GM10248 (cell line): ENCODE measurements around the gene MLIP.

Source experiments
- CTCF ChIA-PET: fragments of 300-600 bp; sonication (Branson Sonifier 250); formaldehyde crosslinking; extraction: SDS; loops from one replicate; lab custom pipeline; 2021; ENCODE audit warnings: antibody characterized with exemption; lab: Yijun Ruan, JAX
- POLR2A ChIA-PET: fragments of 350-650 bp; sonication (Branson Sonifier 250); formaldehyde crosslinking; extraction: SDS; loops from one replicate; lab custom pipeline; 2020; ENCODE audit warnings: antibody characterized with exemption; lab: Yijun Ruan, JAX
- DNase-seq: peaks from one replicate; pipeline ENCODE4 v3.0.0; 2012; ENCODE audit errors: extremely low spot score
- CTCF ChIP-seq: IDR thresholded peaks from 2 replicates; pipeline ENCODE4 v1.5.1; 2012; ENCODE audit warnings: mild to moderate bottlenecking, low read depth; ENCODE audit errors: extremely low read depth, missing control alignments, control extremely low read depth

The MLIP gene

GRCh38 chr6:54288474-54288873 is 177.2 kb downstream of the MLIP start:
- TF ChIP-seq CTCF, result no peak
- ChIA-PET CTCF (no interaction called here), POLR2A (no interaction called here)
- DNase-seq, result no peak

GRCh38 chr6:54289426-54289825 is 178.2 kb downstream of the MLIP start:
- ChIA-PET POLR2A (no interaction called here), CTCF (no interaction called here)
- DNase-seq, result no peak
- no peak for TF ChIP-seq CTCF

- no peak for TF ChIP-seq CTCF
- no peak for DNase-seq
- ChIA-PET POLR2A (no interaction called here), CTCF (interaction anchor here (2.0 kb wide), 1 partner anchor 11 kb away, joined by 6 read pairs; no protein-coding TSS in a partner anchor)
Measured at GRCh38 chr6:54291146-54291545, 179.9 kb downstream of the MLIP start.

GRCh38 chr6:54291738-54292137 is 180.5 kb downstream of the MLIP start:
- DNase-seq, result peak; percentile 32
- no peak for TF ChIP-seq CTCF
- CTCF ChIA-PET, result interaction anchor here (2.0 kb wide), 1 partner anchor 10 kb away, joined by 6 read pairs; no protein-coding TSS in a partner anchor
- POLR2A ChIA-PET, result no interaction called here

GRCh38 chr6:54294965-54295532 is 183.8 kb downstream of the MLIP start:
- POLR2A ChIA-PET, result no interaction called here
- CTCF ChIA-PET, result no interaction called here
- no peak for TF ChIP-seq CTCF
- no peak for DNase-seq

GRCh38 chr6:54299542-54300269 is 188.5 kb downstream of the MLIP start:
- no peak for TF ChIP-seq CTCF
- DNase-seq, result no peak
- ChIA-PET POLR2A (no interaction called here), CTCF (interaction anchor here (1.0 kb wide), 1 partner anchor 14 kb away, joined by 3 read pairs; no protein-coding TSS in a partner anchor)
